Measurements from ENCODE around the gene ZACN.

- TF ChIP-seq MAX (IDR thresholded peaks at IDR 0.05): no peak
- TF ChIP-seq REST (IDR thresholded peaks at IDR 0.05; ENCODE audit: low read depth): no peak
- TF ChIP-seq EGR1 (IDR thresholded peaks at IDR 0.05): no peak
- TF ChIP-seq CEBPB (IDR thresholded peaks at IDR 0.05): no peak
- no peak for TF ChIP-seq ZBTB7A (IDR thresholded peaks at IDR 0.05; ENCODE audit: low read depth)
- TF ChIP-seq RAD21 (IDR thresholded peaks at IDR 0.05; ENCODE audit: low read depth): no peak
- no peak for TF ChIP-seq TCF12 (IDR thresholded peaks at IDR 0.05; ENCODE audit: low read depth)
- TF ChIP-seq YY1 (IDR thresholded peaks at IDR 0.05; ENCODE audit: low read depth): no peak
- no peak for TF ChIP-seq NFIC (IDR thresholded peaks at IDR 0.05)
These were observed 42.3 kb upstream of the ZACN start for GRCh38 chr17:76036497-76037261.
